ENCODE measurements around the gene RAB8A. TPM values are rescaled to one million over a fixed set of nuclear protein-coding genes. Genes with fewer than 3 reads are reported as not detected.
"Not testable (repeated sequence)": the region's sequence is repeated elsewhere in the genome, so short reads cannot be mapped to it uniquely, and the experiment has no call there.

RAB8A gene
- total RNA-seq, 6 donors from 2014 or later = 29.3 to 117 (median 60.6) TPM

DNA sequence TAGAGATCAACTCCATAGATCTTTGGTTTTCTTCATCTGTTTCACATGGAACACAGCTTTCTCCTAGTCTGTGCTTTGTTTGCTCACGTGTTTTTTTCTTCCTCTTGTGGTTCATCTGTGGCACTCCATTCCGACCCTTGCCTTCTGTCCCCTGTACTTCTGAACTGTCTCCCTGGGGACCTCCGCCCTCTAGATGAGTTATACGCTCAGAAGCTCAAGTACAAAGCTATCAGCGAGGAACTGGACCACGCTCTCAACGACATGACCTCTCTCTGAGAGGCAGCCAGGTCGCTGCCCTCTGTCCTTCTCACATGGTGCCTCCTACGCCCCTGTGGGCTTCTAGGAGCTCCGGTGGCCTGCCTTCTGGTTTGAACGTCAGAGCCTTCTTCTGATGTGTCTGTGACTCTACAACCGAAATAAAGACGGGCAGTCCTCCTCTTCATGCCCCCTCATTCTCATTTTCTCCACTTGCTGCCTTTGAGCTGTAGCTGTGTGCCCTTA is 16.6 kb upstream of the RAB8A start:
- 80 to 87% methylated on average over 13 of the region's 13 CpGs for WGBS, 2 donors
- H3K27me3 ChIP-seq = no peaks in the 10 kb centered on the region
- H3K4me1 ChIP-seq = peaks cover 4 to 17% (median 9%) of the 10 kb centered on the region in 4 donors
- peaks cover 48 to 100% (median 94%) of the 10 kb centered on the region in 4 donors for H3K36me3 ChIP-seq
- no peak overlapping the region for H3K4me3 ChIP-seq
- peak overlapping the region in 1 of 4 donors; percentile 12 for H3K27ac ChIP-seq
- DNase-seq = no peak
- ATAC-seq (ENCODE audit: low FRiP score in 2 of 2) = peak; percentile 2 to 25
- TF ChIP-seq CTCF (IDR thresholded peaks at IDR 0.05) = no peak
- TF ChIP-seq POLR2AphosphoS5 (IDR thresholded peaks at IDR 0.05) = no peak
- no peak for TF ChIP-seq EP300 (IDR thresholded peaks at IDR 0.05)
- TF ChIP-seq POLR2A (IDR thresholded peaks at IDR 0.05) = no peak
- H3K9me3 ChIP-seq = no peaks in the 10 kb centered on the region

DNA sequence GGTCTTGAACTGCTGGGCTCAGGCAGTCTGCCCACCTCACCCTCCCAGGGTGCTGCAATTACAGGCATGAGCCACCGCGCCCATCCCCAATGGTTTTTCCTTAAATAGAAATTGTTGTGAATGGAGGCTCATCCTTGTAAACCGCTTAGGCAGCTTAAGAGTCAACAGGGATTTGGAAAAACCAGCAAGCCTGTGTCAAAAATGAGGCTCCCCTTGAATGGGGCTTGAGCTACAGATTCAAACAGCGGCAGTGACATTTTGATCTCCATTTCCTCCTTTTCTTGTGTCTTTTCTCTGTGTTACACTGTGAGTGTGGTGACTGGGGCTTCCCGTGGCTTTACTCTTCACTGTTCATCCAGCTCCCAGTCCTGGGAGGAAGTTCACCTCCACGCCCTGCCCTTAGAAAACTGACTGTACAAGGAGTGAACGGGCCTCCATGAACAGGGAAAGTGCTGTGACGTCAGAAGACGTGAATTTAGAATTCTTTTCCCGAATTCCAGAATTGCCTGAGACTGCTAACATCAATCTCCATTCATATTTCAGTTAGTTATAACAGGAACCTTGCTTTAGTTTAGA is 15.3 kb upstream of the RAB8A start:
- H3K36me3 ChIP-seq = peaks cover 43 to 100% (median 94%) of the 10 kb centered on the region in 4 donors
- WGBS, 2 donors = 74 to 79% methylated on average over 10 of the region's 10 CpGs
- TF ChIP-seq EP300 (IDR thresholded peaks at IDR 0.05) = no peak
- TF ChIP-seq POLR2A (IDR thresholded peaks at IDR 0.05) = no peak
- TF ChIP-seq CTCF (IDR thresholded peaks at IDR 0.05) = no peak
- no peak for TF ChIP-seq POLR2AphosphoS5 (IDR thresholded peaks at IDR 0.05)
- H3K4me1 ChIP-seq = peaks cover 4 to 17% (median 9%) of the 10 kb centered on the region in 4 donors
- no peak for DNase-seq
- H3K27ac ChIP-seq = peak overlapping the region in 3 of 4 donors; percentile 8 to 52 (median 49)
- H3K4me3 ChIP-seq = no peak overlapping the region
- ATAC-seq (ENCODE audit: low FRiP score in 2 of 2) = no peak
- no peaks in the 10 kb centered on the region for H3K27me3 ChIP-seq
- no peaks in the 10 kb centered on the region for H3K9me3 ChIP-seq

- ATAC-seq (ENCODE audit: low FRiP score in 2 of 2) (no peak), DNase-seq (no peak)
- H3K4me1 ChIP-seq = peaks cover 4 to 17% (median 9%) of the 10 kb centered on the region in 4 donors
- H3K27me3 ChIP-seq = no peaks in the 10 kb centered on the region
- 91% methylated on average over 6 of the region's 6 CpGs for WGBS, 2 donors
- H3K36me3 ChIP-seq = peaks cover 47 to 100% (median 94%) of the 10 kb centered on the region in 4 donors
- H3K27ac ChIP-seq = peak overlapping the region; percentile 23 to 52 (median 44)
- no peaks in the 10 kb centered on the region for H3K9me3 ChIP-seq
- no peak overlapping the region for H3K4me3 ChIP-seq
- TF ChIP-seq CTCF (IDR thresholded peaks at IDR 0.05) = no peak
- no peak for TF ChIP-seq EP300 (IDR thresholded peaks at IDR 0.05)
- no peak for TF ChIP-seq POLR2AphosphoS5 (IDR thresholded peaks at IDR 0.05)
- TF ChIP-seq POLR2A (IDR thresholded peaks at IDR 0.05) = no peak
These were observed 13.3 kb upstream of the RAB8A start for GRCh38 chr19:16098416-16098768.

GRCh38 chr19:16098821-16099220 is 12.9 kb upstream of the RAB8A start:
- Histone ChIP-seq H3K27ac (peak overlapping the region in 1 of 4 donors; percentile 39), H3K4me3 (no peak overlapping the region), H3K9me3 (no peaks in the 10 kb centered on the region), H3K4me1 (peaks cover 4 to 17% (median 9%) of the 10 kb centered on the region in 4 donors), H3K36me3 (peaks cover 47 to 100% (median 93%) of the 10 kb centered on the region in 4 donors), H3K27me3 (no peaks in the 10 kb centered on the region)
- ATAC-seq (ENCODE audit: low FRiP score in 2 of 2) (no peak), DNase-seq (no peak)
- WGBS, 2 donors = 96 to 97% methylated on average over 3 to 6 of the region's 6 CpGs
- TF ChIP-seq EP300 (IDR thresholded peaks at IDR 0.05) (no peak), CTCF (IDR thresholded peaks at IDR 0.05) (no peak), POLR2AphosphoS5 (IDR thresholded peaks at IDR 0.05) (no peak), POLR2A (IDR thresholded peaks at IDR 0.05) (no peak)

DNA sequence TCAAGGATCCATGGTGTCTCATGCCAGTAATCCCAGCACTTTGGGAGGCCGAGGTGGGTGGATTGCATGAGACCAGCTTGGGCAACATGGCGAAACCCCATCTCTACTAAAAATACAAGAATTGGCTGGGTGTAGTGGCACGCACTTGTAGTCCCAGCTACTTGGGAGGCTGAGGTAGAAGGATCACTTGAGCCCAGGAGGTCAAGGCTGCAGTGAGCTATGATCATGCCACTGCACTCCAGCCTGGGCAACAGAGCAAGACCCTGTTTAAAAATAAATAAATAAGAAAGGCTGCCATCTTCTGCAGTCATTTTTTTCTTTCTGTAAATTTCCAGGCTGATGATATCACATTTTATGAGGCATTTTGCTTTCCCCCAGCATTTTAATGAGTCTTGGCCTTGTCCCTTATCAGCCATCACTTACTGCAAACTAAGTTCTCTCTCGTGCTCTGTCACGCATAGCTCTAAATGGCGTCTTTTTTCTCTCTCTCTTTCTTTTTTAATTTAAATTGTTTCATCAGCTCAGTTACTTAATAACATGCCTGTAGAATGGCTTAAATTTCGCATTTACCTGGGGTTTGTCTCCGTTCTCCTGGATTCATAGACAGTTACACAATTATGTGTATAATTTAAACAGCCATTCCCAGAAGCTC is 12.2 kb upstream of the RAB8A start:
- Histone ChIP-seq H3K4me1 (peaks cover 0 to 17% (median 9%) of the 10 kb centered on the region in 4 donors), H3K36me3 (peaks cover 41 to 99% (median 88%) of the 10 kb centered on the region in 4 donors)
- not testable (repeated sequence) for H3K4me3 ChIP-seq; ATAC-seq (ENCODE audit: low FRiP score in 2 of 2); DNase-seq; H3K27ac ChIP-seq; H3K9me3 ChIP-seq; H3K27me3 ChIP-seq
- WGBS, 2 donors = 94 to 96% methylated on average over 8 of the region's 8 CpGs

Measured in upper lobe of left lung (tissue), 6 donors.